Measurements from ENCODE around the gene HEY2.

Gene HEY2

DNA sequence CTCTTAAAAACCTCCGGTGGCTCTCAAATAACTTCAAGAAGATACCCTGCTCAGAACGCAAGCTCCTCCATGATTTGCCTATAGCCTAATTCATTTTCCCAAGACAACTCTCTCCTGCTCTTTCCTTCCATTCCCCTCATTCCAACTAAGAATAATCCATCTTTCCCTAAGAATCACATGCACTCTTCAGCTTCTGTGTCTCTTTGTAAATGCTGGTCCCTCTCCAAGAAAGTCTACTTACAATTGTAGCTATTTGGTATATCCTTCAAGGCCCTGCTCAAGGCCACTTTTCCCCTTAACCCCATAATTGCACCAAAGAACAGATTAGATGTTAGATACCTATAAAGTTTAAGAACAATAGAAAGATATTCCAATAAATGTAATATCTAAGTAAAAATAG, 7.4 kb upstream of the HEY2 start:
- no peaks in the 10 kb centered on the region for H3K27me3 ChIP-seq (replicated peaks)
- no peak overlapping the region for H3K27ac ChIP-seq
- DNase-seq, result no peak
- in situ Hi-C loops (cut with HindIII; ENCODE audit: low pct_ligation_motif_present, low sequenced_read_pairs), result no loop called here
- TF ChIP-seq, protein P1, sequence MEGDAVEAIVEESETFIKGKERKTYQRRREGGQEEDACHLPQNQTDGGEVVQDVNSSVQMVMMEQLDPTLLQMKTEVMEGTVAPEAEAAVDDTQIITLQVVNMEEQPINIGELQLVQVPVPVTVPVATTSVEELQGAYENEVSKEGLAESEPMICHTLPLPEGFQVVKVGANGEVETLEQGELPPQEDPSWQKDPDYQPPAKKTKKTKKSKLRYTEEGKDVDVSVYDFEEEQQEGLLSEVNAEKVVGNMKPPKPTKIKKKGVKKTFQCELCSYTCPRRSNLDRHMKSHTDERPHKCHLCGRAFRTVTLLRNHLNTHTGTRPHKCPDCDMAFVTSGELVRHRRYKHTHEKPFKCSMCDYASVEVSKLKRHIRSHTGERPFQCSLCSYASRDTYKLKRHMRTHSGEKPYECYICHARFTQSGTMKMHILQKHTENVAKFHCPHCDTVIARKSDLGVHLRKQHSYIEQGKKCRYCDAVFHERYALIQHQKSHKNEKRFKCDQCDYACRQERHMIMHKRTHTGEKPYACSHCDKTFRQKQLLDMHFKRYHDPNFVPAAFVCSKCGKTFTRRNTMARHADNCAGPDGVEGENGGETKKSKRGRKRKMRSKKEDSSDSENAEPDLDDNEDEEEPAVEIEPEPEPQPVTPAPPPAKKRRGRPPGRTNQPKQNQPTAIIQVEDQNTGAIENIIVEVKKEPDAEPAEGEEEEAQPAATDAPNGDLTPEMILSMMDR (IDR thresholded peaks at IDR 0.05; ENCODE audit: low read depth, low read length, missing control alignments), result no peak
- no peak overlapping the region for H3K4me3 ChIP-seq (ENCODE audit: low read depth, low read length)
- no peaks in the 10 kb centered on the region for H3K36me3 ChIP-seq (replicated peaks)

GRCh38 chr6:125742464-125743120, 6.8 kb upstream of the HEY2 start:
- TF ChIP-seq, protein P1 (IDR thresholded peaks at IDR 0.05; ENCODE audit: low read depth, low read length, missing control alignments), result no peak
- Histone ChIP-seq H3K4me3 (ENCODE audit: low read depth, low read length) (no peak overlapping the region), H3K36me3 (replicated peaks) (no peaks in the 10 kb centered on the region), H3K27ac (no peak overlapping the region), H3K27me3 (replicated peaks) (no peaks in the 10 kb centered on the region)
- no peak for DNase-seq
- in situ Hi-C loops (cut with HindIII; ENCODE audit: low pct_ligation_motif_present, low sequenced_read_pairs), result no loop called here

GRCh38 chr6:125743604-125744003, 5.8 kb upstream of the HEY2 start:
- Histone ChIP-seq H3K27ac (no peak overlapping the region), H3K36me3 (replicated peaks) (no peaks in the 10 kb centered on the region), H3K27me3 (replicated peaks) (no peaks in the 10 kb centered on the region), H3K4me3 (ENCODE audit: low read depth, low read length) (no peak overlapping the region)
- TF ChIP-seq, protein P1 (IDR thresholded peaks at IDR 0.05; ENCODE audit: low read depth, low read length, missing control alignments), result no peak
- DNase-seq, result no peak
- in situ Hi-C loops (cut with HindIII; ENCODE audit: low pct_ligation_motif_present, low sequenced_read_pairs), result no loop called here

DNA sequence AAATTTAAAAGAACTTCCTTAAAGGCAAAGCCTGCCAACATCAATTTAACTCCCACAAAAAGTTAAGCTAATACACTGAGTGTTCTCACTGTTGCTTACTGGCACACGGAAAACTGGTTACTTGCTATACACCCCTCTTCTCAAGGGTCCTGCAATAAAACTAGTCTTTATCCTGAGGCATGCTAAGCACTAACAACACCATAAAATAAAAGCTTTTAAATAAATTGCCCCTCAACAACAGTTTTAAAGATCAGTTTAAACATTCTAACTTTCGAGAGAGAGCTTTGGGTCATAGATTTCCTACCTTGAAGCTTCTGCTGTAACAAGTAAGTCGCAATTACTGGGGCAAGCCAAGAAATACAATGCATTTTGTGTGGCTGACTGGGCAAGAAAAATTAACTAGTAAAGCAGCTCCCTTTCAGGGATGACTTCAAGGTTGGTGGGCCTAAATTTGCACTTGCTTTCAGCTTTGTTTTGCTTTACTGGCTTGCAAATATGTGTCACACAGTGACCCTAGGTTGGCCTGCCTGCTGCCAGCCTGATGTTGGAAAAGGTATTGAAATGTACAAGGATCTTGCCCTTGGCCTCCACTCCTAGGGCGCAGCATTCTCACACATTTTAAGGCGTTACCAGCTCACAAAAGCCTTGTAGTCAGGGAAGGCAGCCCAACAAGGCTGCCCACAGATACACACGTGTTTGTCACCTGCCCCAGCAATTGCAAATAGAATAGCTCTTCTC, 4.0 kb upstream of the HEY2 start:
- no peak overlapping the region for H3K27ac ChIP-seq
- no peaks in the 10 kb centered on the region for H3K36me3 ChIP-seq (replicated peaks)
- in situ Hi-C loops (cut with HindIII; ENCODE audit: low pct_ligation_motif_present, low sequenced_read_pairs), result no loop called here
- TF ChIP-seq, protein P1 (IDR thresholded peaks at IDR 0.05; ENCODE audit: low read depth, low read length, missing control alignments), result no peak
- H3K4me3 ChIP-seq (ENCODE audit: low read depth, low read length), result no peak overlapping the region
- H3K27me3 ChIP-seq (replicated peaks), result no peaks in the 10 kb centered on the region
- no peak for DNase-seq

- Histone ChIP-seq H3K4me3 (ENCODE audit: low read depth, low read length) (no peak overlapping the region), H3K36me3 (replicated peaks) (no peaks in the 10 kb centered on the region), H3K27me3 (replicated peaks) (no peaks in the 10 kb centered on the region), H3K27ac (no peak overlapping the region)
- in situ Hi-C loops (cut with HindIII; ENCODE audit: low pct_ligation_motif_present, low sequenced_read_pairs), result no loop called here
- TF ChIP-seq, protein P1 (IDR thresholded peaks at IDR 0.05; ENCODE audit: low read depth, low read length, missing control alignments), result no peak
- DNase-seq, result no peak
Measured at GRCh38 chr6:125746019-125746414, 3.4 kb upstream of the HEY2 start.
